Endothelial cell of umbilical vein (primary cell): ENCODE results near the gene PLXND1. TPM values are rescaled to one million over a fixed set of nuclear protein-coding genes. Genes with fewer than 3 reads are reported as not detected.
A peak's percentile ranks its signal among the peaks of the same experiment; 100 is the strongest.

Source experiments
- BruUV-seq: library from RNA; stranded (reverse); fragments of 400-500 nt; replicated peaks from 2 replicates; lab custom pipeline; 2021; lab: Mats Ljungman, UMichigan
- CTCF ChIA-PET: fragments of 300-600, 350-600 bp; sonication (Branson Sonifier 250); formaldehyde crosslinking; loops from one replicate; lab custom pipeline; 2021; ENCODE audit warnings: antibody characterized with exemption, inconsistent platforms; lab: Charles Lee
- POLR2A ChIA-PET: fragments of 300-600, 350-600 bp; sonication (Branson Sonifier 250); formaldehyde crosslinking; loops from one replicate; lab custom pipeline; 2021; ENCODE audit warnings: antibody characterized with exemption, inconsistent platforms; lab: Charles Lee
- DNase-seq: peaks from one replicate; pipeline ENCODE4 v3.0.0-alpha.2; 2011; ENCODE audit warnings: low read depth, low spot score
- FAIRE-seq: peaks from 2 replicates; lab custom pipeline; 2011; peaks lifted over from hg19 to GRCh38; lab: Jason Lieb, UNC
- H2AFZ ChIP-seq: 2 replicates; pipeline ENCODE4 v1.6.0; 2012; ENCODE audit warnings: low read depth, low read length, control low read depth, inconsistent platforms
- H3K27ac ChIP-seq: 2 replicates; pipeline ENCODE4 v1.5.1; 2011; ENCODE audit warnings: low read depth, mild to moderate bottlenecking, control low read depth, low read length, moderate library complexity; ENCODE audit not compliant: insufficient read depth
- H3K27me3 ChIP-seq, 2 experiments: 2 replicates each; pipeline versions ENCODE4 v1.6.0 to v1.6.1; 2011; ENCODE audit warnings: low read length in 2 of 2, mixed read lengths in 1 of 2; ENCODE audit not compliant: control insufficient read depth in 2 of 2, insufficient read depth in 2 of 2
- H3K36me3 ChIP-seq, 2 experiments: 2 replicates in 1 of 2; 3 replicates in 1 of 2; pipeline ENCODE4 v1.5.1; 2011; ENCODE audit warnings: low read length in 2 of 2, mild to moderate bottlenecking in 1 of 2, moderate library complexity in 1 of 2; ENCODE audit not compliant: control insufficient read depth in 2 of 2, insufficient read depth in 2 of 2; ENCODE audit errors: extremely low read depth in 1 of 2
- H3K4me1 ChIP-seq: 3 replicates; pipeline ENCODE4 v1.5.1; 2011; ENCODE audit warnings: mild to moderate bottlenecking, low read length; ENCODE audit not compliant: control insufficient read depth, insufficient read depth; ENCODE audit errors: extremely low read depth
- H3K4me2 ChIP-seq: 2 replicates; pipeline ENCODE4 v1.6.1; 2011; ENCODE audit warnings: low read length, control low read depth, mixed read lengths; ENCODE audit not compliant: insufficient read depth
- H3K4me3 ChIP-seq, 3 experiments: fragments of 200-600 bp in 1 of 3; sonication (generic), shearing (Covaris generic) in 1 of 3; replicated peaks in 1 of 3; 2 replicates each; pipeline ENCODE4 v1.5.1; 2011 to 2016; ENCODE audit warnings: control low read depth in 3 of 3, low read length in 3 of 3, mild to moderate bottlenecking in 2 of 3, inconsistent platforms in 1 of 3, low read depth in 1 of 3, moderate library complexity in 1 of 3; ENCODE audit not compliant: insufficient read depth in 1 of 3
- H3K79me2 ChIP-seq: 2 replicates; pipeline ENCODE4 v1.6.0; 2012; ENCODE audit warnings: low read length, inconsistent platforms; ENCODE audit not compliant: control insufficient read depth, insufficient read depth
- H3K9ac ChIP-seq: replicated peaks from 2 replicates; pipeline ENCODE3; 2011; ENCODE audit warnings: low read length, control low read depth; ENCODE audit not compliant: insufficient read depth; ENCODE audit errors: extremely low read depth
- H3K9me1 ChIP-seq: replicated peaks from 3 replicates; pipeline ENCODE4 v1.6.0; 2011; ENCODE audit warnings: mild to moderate bottlenecking, low read length; ENCODE audit not compliant: control insufficient read depth, insufficient read depth; ENCODE audit errors: extremely low read depth
- H3K9me3 ChIP-seq: replicated peaks from 2 replicates; pipeline ENCODE4 v1.5.1; 2012; ENCODE audit warnings: low read length, inconsistent platforms; ENCODE audit not compliant: control insufficient read depth, insufficient read depth
- H4K20me1 ChIP-seq: replicated peaks from 2 replicates; pipeline ENCODE3; 2011; ENCODE audit warnings: mild to moderate bottlenecking, low read length; ENCODE audit not compliant: control insufficient read depth, insufficient read depth; ENCODE audit errors: extremely low read depth
- CTCF ChIP-seq, 2 donors: IDR thresholded peaks; 1 replicate in 1 of 2; 2 replicates in 1 of 2; pipeline ENCODE4 v1.5.1; 2011; ENCODE audit warnings: low read length in 2 of 2, mild to moderate bottlenecking in 2 of 2, moderate library complexity in 2 of 2, control low read depth in 1 of 2, inconsistent platforms in 1 of 2, low read depth in 1 of 2; ENCODE audit not compliant: insufficient read depth in 1 of 2; ENCODE audit errors: extremely low read depth in 1 of 2
- FOS ChIP-seq: IDR thresholded peaks from 2 replicates; pipeline ENCODE4 v1.6.1; 2011; ENCODE audit warnings: mild to moderate bottlenecking, low read length, moderate library complexity, borderline replicate concordance; ENCODE audit not compliant: insufficient read depth
- GATA2 ChIP-seq: IDR thresholded peaks from 2 replicates; pipeline ENCODE4 v1.7.0; 2011; ENCODE audit warnings: low read depth, mild to moderate bottlenecking, moderate library complexity, mixed read lengths, low read length; ENCODE audit not compliant: insufficient read length, insufficient read depth
- POLR2AphosphoS5 ChIP-seq: IDR thresholded peaks from 2 replicates; pipeline ENCODE4 v1.6.1; 2012; ENCODE audit warnings: low read depth, mild to moderate bottlenecking, control low read depth, low read length, moderate library complexity; ENCODE audit not compliant: insufficient read depth
- dilution Hi-C: fragments of 300-500 bp; cut with MboI; formaldehyde crosslinking; loops from one replicate; pipeline ENCODE4 v1.15.0; 2019; ENCODE audit warnings: low sequenced_read_pairs; ENCODE audit not compliant: extremely low pct_ligation_motif_present
- intact Hi-C: fragments of 100-400 bp; cut with micrococcal nuclease; formaldehyde crosslinking; loops from one replicate; pipeline ENCODE4 v1.10.0; 2022
- polyA plus RNA-seq, 4 experiments: library from polyadenylated mRNA; depleted of rRNA in 3 of 4; stranded (reverse) in 3 of 4; unstranded in 1 of 4; fragments of >200 nt; gene quantifications; 2 replicates each; pipeline versions ENCODE4 v1.2.1 to v1.2.3, GENCODE V29; 2011 to 2012; ENCODE audit warnings: missing spikeins in 1 of 4
- total RNA-seq: library from RNA; stranded (reverse); gene quantifications from 2 replicates; pipeline ENCODE4 v1.2.3, GENCODE V29; 2021
- TF ChIP-seq, protein P1 (sequence below): IDR thresholded peaks from 2 replicates; pipeline ENCODE4 v1.6.1; 2011; ENCODE audit not compliant: insufficient read depth, insufficient read length

Gene PLXND1
- total and polyA plus RNA-seq, 2 donors (not counting 3 experiments of a cell fraction or from before 2014, with no cell fraction given) = 300 to 834 TPM

GRCh38 chr3:129507181-129507831, 99.2 kb downstream of the PLXND1 start:
- H3K4me3 ChIP-seq = no peak overlapping the region
- H3K9ac ChIP-seq = no peak overlapping the region
- no peaks in the 10 kb centered on the region for H3K79me2 ChIP-seq
- no peaks in the 10 kb centered on the region for H4K20me1 ChIP-seq
- CTCF ChIA-PET = no interaction called here
- POLR2A ChIA-PET = no interaction called here
- no peak overlapping the region for H3K4me2 ChIP-seq
- DNase-seq = peak; percentile 55
- BruUV-seq = no TSS peak
- no peak overlapping the region for H2AFZ ChIP-seq
- no peaks in the 10 kb centered on the region for H3K9me1 ChIP-seq
- intact Hi-C loops (no loop called here), dilution Hi-C loops (no loop called here)
- FAIRE-seq = no peak
- H3K9me3 ChIP-seq = no peaks in the 10 kb centered on the region
- no peak overlapping the region for H3K27ac ChIP-seq
- H3K36me3 ChIP-seq = peaks cover 0 to 13% of the 10 kb centered on the region in 2 experiments
- H3K27me3 ChIP-seq = no peaks in the 10 kb centered on the region
- TF ChIP-seq POLR2AphosphoS5 (no peak), FOS (no peak), CTCF (IDR thresholded peaks at IDR 0.05; ENCODE audit: extremely low read depth in 1 of 2, insufficient read depth in 1 of 2, low read depth in 1 of 2, low read length in 2 of 2) (no peak), GATA2 (no peak)
- TF ChIP-seq, protein P1, sequence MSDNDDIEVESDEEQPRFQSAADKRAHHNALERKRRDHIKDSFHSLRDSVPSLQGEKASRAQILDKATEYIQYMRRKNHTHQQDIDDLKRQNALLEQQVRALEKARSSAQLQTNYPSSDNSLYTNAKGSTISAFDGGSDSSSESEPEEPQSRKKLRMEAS = no peak
- no peaks in the 10 kb centered on the region for H3K4me1 ChIP-seq
